Activated T-helper 2 cell treated with anti-CD3 and anti-CD28 coated beads, Interferon-gamma antibody, Interleukin-2, Interleukin-4, amounts not matched to agents 10 μg/mL and 5 μg/mL and 100 μg/mL, durations not matched to agents 14 hours and 24 hours and 36 hours (primary cell): ENCODE data around the gene DEFB118. TPM values are rescaled to one million over a fixed set of nuclear protein-coding genes. Genes with fewer than 3 reads are reported as not detected.
"Not testable (repeated sequence)": the region's sequence is repeated elsewhere in the genome, so short reads cannot be mapped to it uniquely, and the experiment has no call there.

Experiments
- DNase-seq: peaks from one replicate; pipeline ENCODE4 v3.0.0; 2021; ENCODE audit warnings: low spot score
- H3K27ac Mint-ChIP-seq: one replicate; pipeline ENCODE4 v1.8.0; 2021; ENCODE audit warnings: mixed read lengths
- H3K27me3 Mint-ChIP-seq: one replicate; pipeline ENCODE4 v1.8.0; 2021; ENCODE audit warnings: low read depth, mixed read lengths
- H3K36me3 Mint-ChIP-seq: one replicate; pipeline ENCODE4 v1.8.0; 2021; ENCODE audit warnings: low read depth, mixed read lengths
- H3K4me1 Mint-ChIP-seq: one replicate; pipeline ENCODE4 v1.8.0; 2021; ENCODE audit warnings: low read depth, mixed read lengths
- H3K4me3 Mint-ChIP-seq: one replicate; pipeline ENCODE4 v1.8.0; 2021; ENCODE audit warnings: low read depth, mild to moderate bottlenecking, moderate library complexity, mixed read lengths
- H3K9me3 Mint-ChIP-seq: one replicate; pipeline ENCODE4 v1.8.0; 2021; ENCODE audit warnings: mixed read lengths
- intact Hi-C: fragments of 100-400 bp; cut with micrococcal nuclease; formaldehyde crosslinking; loops from one replicate; pipeline ENCODE4 v1.15.1; 2023
- total RNA-seq: library from RNA; stranded (reverse); gene quantifications from 2 replicates; pipeline ENCODE4 v1.2.3, GENCODE V29; 2022

The DEFB118 gene, protein sequence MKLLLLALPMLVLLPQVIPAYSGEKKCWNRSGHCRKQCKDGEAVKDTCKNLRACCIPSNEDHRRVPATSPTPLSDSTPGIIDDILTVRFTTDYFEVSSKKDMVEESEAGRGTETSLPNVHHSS
- not detected in 2 replicates for total RNA-seq

DNA sequence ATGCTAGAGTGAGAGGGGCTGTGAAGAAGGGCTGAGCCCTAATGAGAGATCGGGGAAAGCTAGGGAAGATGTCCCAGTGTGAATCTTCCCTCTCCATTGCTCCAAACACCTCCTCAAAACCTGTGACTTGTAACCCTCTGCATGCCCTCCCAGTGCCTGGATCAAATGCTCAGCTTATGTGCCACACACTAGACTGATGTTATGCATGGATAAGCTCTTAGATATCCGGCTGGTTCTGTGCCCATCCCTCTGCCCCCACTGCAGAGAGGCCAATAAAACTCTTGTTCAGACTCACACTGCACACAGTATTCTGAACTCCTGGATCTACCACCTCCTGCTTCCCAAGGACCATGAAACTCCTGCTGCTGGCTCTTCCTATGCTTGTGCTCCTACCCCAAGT is at the start of gene DEFB118:
Gene DEFB118 (plus strand): TSS at position 301 of the 400 bp plus-strand sequence. CDS start 50 bp downstream, at position 351.
- Mint-ChIP-seq H3K4me3 (no peak within 1 kb of the TSS), H3K4me1 (no peaks in the 10 kb centered on the region), H3K27me3 (no peaks in the 10 kb centered on the region), H3K27ac (no peak within 1 kb of the TSS), H3K9me3 (peaks cover 7% of the 10 kb centered on the region), H3K36me3 (no peaks in the 10 kb centered on the region)
- intact Hi-C loops, result no loop called here
- no peak for DNase-seq

DNA sequence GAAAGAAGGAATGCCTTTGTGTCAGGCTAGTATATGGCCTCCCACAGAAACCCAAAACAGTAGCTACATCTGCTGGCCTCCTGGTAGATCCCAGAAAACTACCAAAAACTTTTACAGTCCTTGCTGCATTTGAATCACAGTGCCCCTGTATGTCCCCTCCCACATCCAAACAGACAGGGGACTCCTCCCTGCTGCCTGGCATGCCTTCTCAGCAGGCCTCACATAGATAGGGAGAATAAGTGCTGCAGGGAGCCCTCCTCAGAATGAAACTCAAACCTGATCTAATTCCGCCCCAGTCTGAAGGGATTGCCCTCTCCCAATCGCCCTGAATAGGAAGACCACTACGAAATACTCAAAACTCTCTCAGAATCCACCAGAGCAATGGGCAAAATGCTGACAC is 45.9 kb upstream of the DEFB118 start:
- no peaks in the 10 kb centered on the region for H3K4me1 Mint-ChIP-seq
- no peak overlapping the region for H3K27ac Mint-ChIP-seq
- H3K9me3 Mint-ChIP-seq, result peaks cover 43% of the 10 kb centered on the region
- no peak overlapping the region for H3K4me3 Mint-ChIP-seq
- H3K36me3 Mint-ChIP-seq, result no peaks in the 10 kb centered on the region
- no peaks in the 10 kb centered on the region for H3K27me3 Mint-ChIP-seq
- intact Hi-C loops, result no loop called here
- no peak for DNase-seq

- intact Hi-C loops, result no loop called here
- Mint-ChIP-seq H3K4me3 (no peak overlapping the region), H3K27ac (no peak overlapping the region), H3K4me1 (no peaks in the 10 kb centered on the region), H3K27me3 (no peaks in the 10 kb centered on the region), H3K36me3 (no peaks in the 10 kb centered on the region), H3K9me3 (peaks cover 25% of the 10 kb centered on the region)
- no peak for DNase-seq
Observed at GRCh38 chr20:31330893-31331292, 37.5 kb upstream of the DEFB118 start.

DNA sequence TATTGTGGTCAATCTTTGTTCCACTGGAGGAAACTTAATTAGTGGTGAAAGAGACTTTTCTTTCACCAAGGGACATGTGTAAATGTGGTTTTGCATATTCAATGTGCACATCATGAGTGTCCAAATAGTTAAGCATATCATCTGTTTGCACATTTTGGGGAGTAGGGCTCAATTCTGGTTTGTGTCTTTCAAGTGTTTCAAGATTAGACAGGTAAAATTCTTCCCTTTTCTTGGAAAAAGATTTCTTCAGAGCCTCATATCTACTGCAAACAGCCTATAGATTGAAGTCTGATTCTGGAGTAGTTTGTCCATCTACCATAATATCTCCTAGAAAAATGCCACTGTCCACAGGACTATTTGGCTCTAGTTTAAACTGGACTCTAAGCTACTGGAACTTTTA is 26.9 kb upstream of the DEFB118 start:
- no peaks in the 10 kb centered on the region for H3K27me3 Mint-ChIP-seq
- intact Hi-C loops, result no loop called here
- DNase-seq, result no peak
- H3K4me1 Mint-ChIP-seq, result no peaks in the 10 kb centered on the region
- no peaks in the 10 kb centered on the region for H3K9me3 Mint-ChIP-seq
- no peaks in the 10 kb centered on the region for H3K36me3 Mint-ChIP-seq
- no peak overlapping the region for H3K27ac Mint-ChIP-seq
- H3K4me3 Mint-ChIP-seq, result no peak overlapping the region

DNA sequence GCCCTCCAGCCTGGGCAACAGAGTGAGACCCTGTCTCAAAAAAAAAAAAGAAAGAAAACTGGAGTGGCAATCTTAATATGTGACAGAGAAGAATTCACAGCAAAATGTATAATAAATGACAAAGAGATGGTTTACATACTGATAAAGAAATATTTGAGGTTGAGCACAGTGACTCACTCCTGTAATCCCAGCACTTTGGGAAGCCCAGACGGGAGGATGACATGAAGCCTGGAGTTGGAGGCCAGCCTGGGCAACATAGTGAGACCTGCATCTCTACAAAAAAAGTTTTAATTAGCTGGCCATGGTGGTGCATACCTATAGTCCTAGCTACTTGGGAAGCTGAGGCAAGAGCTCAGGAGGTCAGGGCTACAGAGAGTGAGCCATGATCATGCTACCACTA is 12.4 kb upstream of the DEFB118 start:
- no peaks in the 10 kb centered on the region for H3K4me1 Mint-ChIP-seq
- DNase-seq, result no peak
- no peak overlapping the region for H3K4me3 Mint-ChIP-seq
- H3K36me3 Mint-ChIP-seq, result no peaks in the 10 kb centered on the region
- intact Hi-C loops, result no loop called here
- no peaks in the 10 kb centered on the region for H3K9me3 Mint-ChIP-seq
- H3K27ac Mint-ChIP-seq, result no peak overlapping the region
- H3K27me3 Mint-ChIP-seq, result no peaks in the 10 kb centered on the region

GRCh38 chr20:31363295-31363694 is 5.1 kb upstream of the DEFB118 start:
- no peak overlapping the region for H3K27ac Mint-ChIP-seq
- intact Hi-C loops, result no loop called here
- peaks cover 7% of the 10 kb centered on the region for H3K9me3 Mint-ChIP-seq
- H3K4me1 Mint-ChIP-seq, result no peaks in the 10 kb centered on the region
- H3K27me3 Mint-ChIP-seq, result no peaks in the 10 kb centered on the region
- H3K4me3 Mint-ChIP-seq, result no peak overlapping the region
- no peak for DNase-seq
- no peaks in the 10 kb centered on the region for H3K36me3 Mint-ChIP-seq

DNA sequence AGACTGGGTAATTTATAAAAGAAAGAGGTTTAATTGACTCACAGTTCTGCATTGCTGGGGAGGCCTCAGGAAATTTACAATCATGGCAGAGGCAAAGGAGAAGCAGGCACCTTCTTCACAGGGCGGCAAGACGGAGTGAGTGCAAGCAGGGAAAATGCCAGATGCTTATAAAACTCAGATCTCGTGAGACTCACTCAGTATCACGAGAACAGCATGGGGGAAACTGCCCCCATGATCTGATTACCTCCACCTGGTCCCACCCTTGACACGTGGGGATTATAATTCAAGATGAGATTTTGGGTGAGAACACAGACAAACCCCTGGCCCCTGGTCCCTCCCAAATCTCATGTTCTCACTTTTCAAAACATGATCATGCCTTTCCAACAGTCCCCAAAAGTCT is 4.1 kb upstream of the DEFB118 start:
- intact Hi-C loops, result not testable (repeated sequence)

DNA sequence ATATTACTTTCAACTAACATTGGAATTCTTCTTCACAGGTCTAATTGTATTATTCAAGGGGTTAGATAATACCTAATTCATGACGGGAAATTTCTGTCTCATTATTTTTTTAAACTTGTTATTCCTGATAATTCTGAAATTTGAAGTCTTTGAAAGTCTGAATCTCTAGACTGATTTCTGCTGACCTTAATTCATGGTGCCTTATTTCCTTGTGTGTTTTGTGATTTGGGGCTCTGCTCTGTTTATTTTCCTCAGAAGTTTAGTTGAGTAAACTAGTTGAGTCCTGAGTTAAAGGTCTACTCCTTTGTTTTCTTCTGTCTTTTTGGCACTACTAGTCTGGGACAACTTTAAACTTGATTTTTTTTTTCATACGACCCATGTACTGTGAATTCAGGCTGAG is 5.9 kb downstream of the DEFB118 start:
- no peaks in the 10 kb centered on the region for H3K4me1 Mint-ChIP-seq
- H3K4me3 Mint-ChIP-seq, result no peak overlapping the region
- H3K36me3 Mint-ChIP-seq, result no peaks in the 10 kb centered on the region
- no peaks in the 10 kb centered on the region for H3K27me3 Mint-ChIP-seq
- DNase-seq, result no peak
- H3K27ac Mint-ChIP-seq, result no peak overlapping the region
- intact Hi-C loops, result no loop called here
- peaks cover 6% of the 10 kb centered on the region for H3K9me3 Mint-ChIP-seq

More for the DNA sequence above, 4.1 kb upstream of the DEFB118 start:
- not testable (repeated sequence) for H3K27ac Mint-ChIP-seq, H3K9me3 Mint-ChIP-seq, H3K36me3 Mint-ChIP-seq, H3K27me3 Mint-ChIP-seq, DNase-seq, H3K4me1 Mint-ChIP-seq, H3K4me3 Mint-ChIP-seq

DNA sequence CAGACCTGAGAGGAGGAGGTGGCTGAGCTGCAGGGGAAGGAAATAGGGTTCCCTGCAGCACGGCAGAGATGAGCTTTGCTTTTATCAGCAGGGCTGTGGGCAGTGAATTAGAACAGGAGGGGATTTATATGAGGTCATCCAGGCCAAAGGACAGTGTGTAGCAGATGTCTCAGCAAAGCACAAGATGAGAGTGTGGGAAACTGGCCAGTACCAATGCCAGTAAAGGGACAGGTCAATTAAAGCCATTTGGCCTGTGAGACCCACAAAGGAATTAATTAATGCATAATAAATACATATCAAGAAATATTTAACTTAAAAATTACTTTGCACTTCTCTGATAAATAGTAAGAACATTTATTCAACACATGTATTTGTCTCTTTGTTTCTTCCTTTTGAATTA is 22.1 kb downstream of the DEFB118 start, which contains the start of gene DEFB119:
Gene DEFB119 (minus strand): TSS at position 101 of the 400 bp plus-strand sequence. CDS start 107 bp downstream, outside the sequence.
- Mint-ChIP-seq H3K27ac (no peak within 1 kb of the TSS), H3K27me3 (no peaks in the 10 kb centered on the region), H3K4me1 (no peaks in the 10 kb centered on the region), H3K9me3 (no peaks in the 10 kb centered on the region), H3K36me3 (no peaks in the 10 kb centered on the region), H3K4me3 (no peak within 1 kb of the TSS)
- intact Hi-C loops, result no loop called here
- no peak for DNase-seq

DNA sequence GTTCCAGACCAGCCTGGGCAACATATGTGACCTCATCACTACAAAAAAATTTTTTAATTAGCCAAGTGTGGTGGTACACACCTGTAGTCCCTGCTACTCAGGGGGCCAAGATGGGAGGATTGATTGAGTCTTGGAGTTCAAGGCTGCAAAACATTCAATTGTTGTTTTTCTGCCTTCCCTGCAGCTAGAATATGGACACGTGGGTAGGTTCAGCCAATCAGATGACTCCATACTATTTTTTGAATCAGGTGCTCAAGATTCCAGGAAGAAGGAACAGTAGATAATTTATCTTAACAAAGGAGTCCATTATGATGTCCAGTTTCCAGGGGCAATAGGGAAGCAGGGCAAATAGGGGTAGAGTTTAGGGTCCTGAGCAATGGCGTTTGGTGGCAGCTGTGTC is 24.4 kb downstream of the DEFB118 start:
- Mint-ChIP-seq H3K36me3 (no peaks in the 10 kb centered on the region), H3K4me3 (no peak overlapping the region), H3K4me1 (no peaks in the 10 kb centered on the region), H3K27ac (no peak overlapping the region), H3K9me3 (no peaks in the 10 kb centered on the region), H3K27me3 (peaks cover 2% of the 10 kb centered on the region)
- intact Hi-C loops, result no loop called here
- DNase-seq, result no peak

DNA sequence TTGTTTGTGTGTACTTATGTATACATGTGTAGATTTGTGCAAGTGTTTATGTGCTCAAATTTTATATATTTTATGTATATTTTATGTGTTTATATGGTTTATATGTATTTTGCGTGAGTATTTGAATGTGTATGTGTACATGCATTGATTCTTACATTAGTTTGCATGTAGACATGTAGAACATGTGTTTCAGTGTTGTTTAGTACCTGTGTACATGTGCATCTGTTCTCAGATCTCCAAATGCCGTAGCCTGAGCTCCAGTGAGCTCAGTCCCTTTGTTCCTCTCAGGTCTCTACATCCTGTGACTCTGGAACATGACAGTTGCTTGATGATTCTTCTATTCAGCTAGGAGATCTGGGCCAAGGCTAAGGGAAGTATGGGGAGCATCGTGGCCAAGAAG is 26.5 kb downstream of the DEFB118 start:
- Mint-ChIP-seq H3K4me1 (no peaks in the 10 kb centered on the region), H3K36me3 (no peaks in the 10 kb centered on the region), H3K27ac (no peak overlapping the region), H3K4me3 (no peak overlapping the region), H3K9me3 (no peaks in the 10 kb centered on the region), H3K27me3 (peaks cover 2% of the 10 kb centered on the region)
- DNase-seq, result no peak
- intact Hi-C loops, result no loop called here

DNA sequence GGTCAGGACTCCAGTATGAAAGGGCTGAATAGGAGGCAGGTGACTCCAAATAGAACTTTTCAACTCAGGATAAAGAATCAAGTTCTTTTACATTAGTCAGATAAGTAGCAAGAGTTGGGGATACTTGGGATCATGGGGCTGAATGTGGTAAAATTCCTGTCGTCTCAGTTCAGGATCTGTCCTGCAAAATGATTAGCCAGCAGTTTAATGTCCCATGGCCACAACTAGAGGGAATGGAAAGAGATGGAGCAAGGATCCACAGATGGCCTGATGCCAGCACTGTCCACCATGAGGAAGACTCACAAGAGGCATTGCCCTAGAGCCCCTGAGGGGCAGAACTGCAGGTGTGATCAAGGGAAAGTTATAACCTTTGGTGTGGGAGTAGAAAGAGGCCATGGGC is 35.5 kb downstream of the DEFB118 start:
- no peaks in the 10 kb centered on the region for H3K4me1 Mint-ChIP-seq
- no peak overlapping the region for H3K27ac Mint-ChIP-seq
- no peaks in the 10 kb centered on the region for H3K9me3 Mint-ChIP-seq
- H3K4me3 Mint-ChIP-seq, result no peak overlapping the region
- no peaks in the 10 kb centered on the region for H3K27me3 Mint-ChIP-seq
- no peak for DNase-seq
- no peaks in the 10 kb centered on the region for H3K36me3 Mint-ChIP-seq
- intact Hi-C loops, result no loop called here

- intact Hi-C loops, result no loop called here
- Mint-ChIP-seq H3K27ac (no peak within 1 kb of the TSS), H3K36me3 (no peaks in the 10 kb centered on the region), H3K4me3 (no peak within 1 kb of the TSS), H3K27me3 (no peaks in the 10 kb centered on the region), H3K9me3 (no peaks in the 10 kb centered on the region), H3K4me1 (no peaks in the 10 kb centered on the region)
- DNase-seq, result no peak
Observed at GRCh38 chr20:31406115-31406514, 37.7 kb downstream of the DEFB118 start, which contains the start of gene DEFB121. DEFB121 (minus strand) TSS chr20:31406215; CDS start chr20:31406152, 63 bp downstream.

DNA sequence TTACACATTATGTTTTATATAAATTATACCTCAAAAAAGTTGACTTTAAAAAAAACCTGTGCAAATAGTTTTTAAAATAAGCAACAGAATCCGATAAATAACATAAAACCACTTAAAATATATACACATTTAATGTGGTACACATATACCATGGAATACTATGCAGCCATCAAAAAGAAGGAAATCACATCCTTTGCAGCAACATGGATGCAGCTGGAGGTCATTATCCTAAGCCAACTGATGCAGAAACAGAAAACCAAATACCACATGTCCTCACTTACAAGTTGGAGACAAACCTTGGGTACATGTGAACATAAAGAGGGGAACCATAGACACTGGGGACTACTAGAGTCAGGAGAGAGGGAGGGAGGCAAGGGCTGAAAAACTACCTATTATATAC is 41.6 kb downstream of the DEFB118 start:
- no peak overlapping the region for H3K4me3 Mint-ChIP-seq
- H3K9me3 Mint-ChIP-seq, result no peaks in the 10 kb centered on the region
- DNase-seq, result no peak
- intact Hi-C loops, result no loop called here
- H3K27me3 Mint-ChIP-seq, result no peaks in the 10 kb centered on the region
- no peak overlapping the region for H3K27ac Mint-ChIP-seq
- no peaks in the 10 kb centered on the region for H3K36me3 Mint-ChIP-seq
- no peaks in the 10 kb centered on the region for H3K4me1 Mint-ChIP-seq
